K562 (cell line): ENCODE results near the gene STK16. TPM values are rescaled to one million over a fixed set of nuclear protein-coding genes. Genes with fewer than 3 reads are reported as not detected.

Experiments used
- ARNT ChIP-seq, 2 experiments: fragments of 450-650 bp; IDR thresholded peaks; 2 replicates each; pipeline ENCODE4 v1.6.1; 2016; ENCODE audit warnings: mild to moderate bottlenecking in 1 of 2
- CSDE1 ChIP-seq, 2 experiments: fragments of 450-650 bp; IDR thresholded peaks; 2 replicates each; pipeline ENCODE4 v1.6.1; 2016; ENCODE audit warnings: mild to moderate bottlenecking in 1 of 2
- ESRRA ChIP-seq: fragments of 450-650 bp; IDR thresholded peaks from 2 replicates; pipeline ENCODE4 v1.6.1; 2014; ENCODE audit warnings: low read depth, mild to moderate bottlenecking, moderate library complexity, borderline replicate concordance
- FOXJ3 ChIP-seq: sonication (generic); formaldehyde crosslinking; IDR thresholded peaks from 2 replicates; pipeline ENCODE4 v1.4.0; 2020; ENCODE audit warnings: mild to moderate bottlenecking, missing genetic modification reagents
- GTF3C2 ChIP-seq: IDR thresholded peaks from 3 replicates; pipeline ENCODE4 v1.6.1; 2011; ENCODE audit warnings: borderline replicate concordance, mild to moderate bottlenecking, moderate library complexity; ENCODE audit not compliant: insufficient read length; ENCODE audit errors: extremely low read depth
- MEF2D ChIP-seq: conservative IDR thresholded peaks from 2 replicates; pipeline ENCODE4 v1.6.1; 2016; ENCODE audit warnings: low read depth, missing genetic modification characterization, missing compliant biosample characterization
- NCOA4 ChIP-seq: fragments of 450-650 bp; IDR thresholded peaks from 2 replicates; pipeline ENCODE4 v1.6.1; 2018; ENCODE audit warnings: mild to moderate bottlenecking; ENCODE audit not compliant: partially characterized antibody
- PHF8 ChIP-seq: fragments of 200-600 bp; sonication (generic); IDR thresholded peaks from 2 replicates; pipeline ENCODE4 v1.6.1; 2012; ENCODE audit warnings: mixed run types, mild to moderate bottlenecking, inconsistent platforms, low read length, moderate library complexity, borderline replicate concordance
- RBM15 ChIP-seq: fragments of 200-400 bp; formaldehyde crosslinking; IDR thresholded peaks from 2 replicates; pipeline ENCODE4 v1.6.1; 2018; ENCODE audit warnings: mild to moderate bottlenecking, low read length, moderate library complexity; ENCODE audit not compliant: insufficient read depth
- USF2 ChIP-seq: sonication (generic); formaldehyde crosslinking; IDR thresholded peaks from 2 replicates; pipeline ENCODE4 v1.5.0; 2020; ENCODE audit warnings: missing genetic modification reagents
- VEZF1 ChIP-seq: fragments of 200-800 bp; sonication (Bioruptor generic); IDR thresholded peaks from 2 replicates; pipeline ENCODE4 v1.6.1; 2017; ENCODE audit warnings: missing genetic modification characterization, missing compliant biosample characterization
- ZBTB1 ChIP-seq: sonication (generic); formaldehyde crosslinking; IDR thresholded peaks from 2 replicates; pipeline ENCODE4 v1.8.1; 2023; ENCODE audit warnings: missing genetic modification reagents, low read depth, mild to moderate bottlenecking, borderline replicate concordance
- ZBTB2 ChIP-seq: fragments of 450-650 bp; IDR thresholded peaks from 2 replicates; pipeline ENCODE4 v1.6.1; 2016; ENCODE audit warnings: antibody characterized with exemption
- ZFP36 ChIP-seq: fragments of 150-350 bp; IDR thresholded peaks from 2 replicates; pipeline ENCODE4 v1.6.1; 2018; ENCODE audit warnings: low read length, low read depth; ENCODE audit not compliant: partially characterized antibody
- ZFPM2 ChIP-seq: fragments of 250-450 bp; sonication (Bioruptor Pico); IDR thresholded peaks from 2 replicates; pipeline ENCODE4 v1.5.1; 2022; ENCODE audit warnings: mild to moderate bottlenecking
- ZNF395 ChIP-seq: fragments of 200-800 bp; sonication (Bioruptor generic); IDR thresholded peaks from 2 replicates; pipeline ENCODE4 v1.6.1; 2017; ENCODE audit warnings: missing genetic modification characterization, missing compliant biosample characterization
- ZNF695 ChIP-seq: fragments of 450-650 bp; formaldehyde crosslinking; IDR thresholded peaks from 2 replicates; pipeline ENCODE4 v1.4.0; 2020; ENCODE audit warnings: mild to moderate bottlenecking, moderate library complexity
- ZNF766 ChIP-seq: fragments of 200-800 bp; sonication (Bioruptor generic); conservative IDR thresholded peaks from 2 replicates; pipeline ENCODE4 v1.6.1; 2016; ENCODE audit warnings: missing genetic modification characterization, missing compliant biosample characterization
- ZNF830 ChIP-seq: fragments of 250-450 bp; sonication (Bioruptor Pico); IDR thresholded peaks from 2 replicates; pipeline ENCODE4 v1.5.0; 2021; ENCODE audit warnings: mild to moderate bottlenecking
- polyA plus RNA-seq, 8 experiments: library from polyadenylated mRNA; depleted of rRNA in 4 of 8; stranded (reverse) in 5 of 8; unstranded in 3 of 8; fragments of >200 nt; fragmentation: Nextera tagmentation in 2 of 8; fragmentation: Illumina TruSeq in 1 of 8; extraction: Ambion mirVana in 2 of 8; extraction: Trizol in 1 of 8; gene quantifications; 2 replicates each; pipeline versions ENCODE4 v1.2.1 to v1.2.3, GENCODE V29; 2011 to 2014; ENCODE audit warnings: inconsistent platforms in 1 of 8, missing spikeins in 1 of 8
- total RNA-seq, 7 experiments: library from RNA; depleted of rRNA in 6 of 7; stranded (reverse); fragments of >200 nt in 6 of 7; fragmentation: Illumina TruSeq in 2 of 7; extraction: Trizol in 2 of 7; gene quantifications; 2 replicates each; pipeline versions ENCODE4 v1.2.1 to v1.2.3, GENCODE V29; 2011 to 2021; ENCODE audit warnings: low replicate concordance in 1 of 7

STK16 gene
- total and polyA plus RNA-seq, 9 of the 15 experiments (the other 6 are each of a cell fraction or from before 2014, with no cell fraction given), result 5.4 to 36.2 (median 17.8) TPM

- TF ChIP-seq RBM15 (no peak), NCOA4 (no peak), ESRRA (peak; percentile 60; the same call in 1 of the 2 replicates), ZBTB2 (no peak), VEZF1 (CRISPR knock-in tag) (peak; percentile 97), FOXJ3 (CRISPR knock-in tag) (no peak), ZNF766 (CRISPR knock-in tag) (peak; percentile 92), ZBTB1 (CRISPR knock-in tag) (peak; percentile 43; the same call in 1 of the 2 replicates), ZNF830 (CRISPR knock-in tag) (no peak), CSDE1 (IDR thresholded peaks at IDR 0.05) (peak in 1 of 2 experiments; percentile 81; a peak in 1 of 4 replicates), ZFPM2 (no peak), ARNT (IDR thresholded peaks at IDR 0.05) (no peak), GTF3C2 (no peak), ZNF395 (CRISPR knock-in tag) (peak; percentile 99), ZNF695 (CRISPR knock-in tag) (no peak), PHF8 (peak; percentile 25; the same call in 1 of the 2 replicates), ZFP36 (no peak), USF2 (CRISPR knock-in tag) (no peak), MEF2D (tag) (peak; percentile 98)
Measured at GRCh38 chr2:219279151-219279915, 34.1 kb downstream of the STK16 start, which contains the start of gene DNAJB2 (continued).
